ENCODE data around the gene FUNDC2.
A peak's percentile ranks its signal among the peaks of the same experiment; 100 is the strongest.
"Not testable (repeated sequence)": the region's sequence is repeated elsewhere in the genome, so short reads cannot be mapped to it uniquely, and the experiment has no call there.

Gene FUNDC2

GRCh38 chrX:155005190-155005589 lies 21.5 kb upstream of the FUNDC2 start:
- Histone ChIP-seq H3K9me3 (no peaks in the 10 kb centered on the region), H3K4me3 (no peak overlapping the region), H3K4me1 (no peaks in the 10 kb centered on the region; the same call in 1 of the 2 replicates), H3K27me3 (ENCODE audit: low read depth) (no peaks in the 10 kb centered on the region), H3K36me3 (replicated peaks) (no peaks in the 10 kb centered on the region)
- no peak for DNase-seq (ENCODE audit: low spot score in 2 of 2)
- in situ Hi-C loops (cut with MboI; ENCODE audit: low sequenced_read_pairs): no loop called here

- H3K4me1 ChIP-seq; H3K9me3 ChIP-seq; H3K27me3 ChIP-seq (ENCODE audit: low read depth); H3K36me3 ChIP-seq (replicated peaks); in situ Hi-C loops (cut with MboI; ENCODE audit: low sequenced_read_pairs); H3K4me3 ChIP-seq; DNase-seq (ENCODE audit: low spot score in 2 of 2): not testable (repeated sequence)
These were observed 20.3 kb upstream of the FUNDC2 start for GRCh38 chrX:155006379-155006778.

DNA sequence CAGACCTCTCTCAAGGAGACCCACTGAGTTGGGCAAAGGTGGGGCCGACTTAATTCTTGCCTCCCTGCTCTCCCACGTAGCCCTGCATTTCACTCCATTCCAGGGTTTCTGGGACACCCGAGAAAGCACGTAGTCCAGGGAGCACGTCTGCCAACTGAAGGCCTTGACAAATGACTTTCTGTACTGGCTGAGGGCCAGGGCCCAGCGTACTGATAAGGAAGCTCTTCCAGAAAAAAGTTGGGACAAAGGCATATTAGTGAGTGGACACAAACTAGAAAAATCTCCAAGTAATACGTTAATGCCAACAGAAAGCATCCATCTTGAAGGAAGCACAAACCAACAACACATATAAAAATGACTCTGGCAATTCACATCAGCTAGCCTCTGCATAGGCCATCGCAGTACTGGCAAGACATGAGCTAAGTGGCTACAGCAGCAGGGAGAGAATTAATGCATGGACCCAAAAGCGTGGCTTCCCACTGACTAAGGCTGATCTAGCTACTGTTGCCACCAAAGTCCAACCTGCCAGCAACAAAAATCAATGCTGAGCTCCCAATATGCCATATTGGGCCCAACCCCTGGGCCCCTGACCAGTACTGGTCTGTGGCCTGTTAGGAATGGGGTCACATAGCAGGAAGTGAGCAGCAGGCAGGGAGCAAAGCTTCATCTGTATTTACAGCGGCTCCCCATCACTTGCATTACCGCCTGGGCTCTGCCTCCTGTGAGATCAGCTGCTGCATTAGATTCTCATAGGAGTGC lies 19.6 kb upstream of the FUNDC2 start:
- in situ Hi-C loops (cut with MboI; ENCODE audit: low sequenced_read_pairs); H3K27me3 ChIP-seq (ENCODE audit: low read depth): not testable (repeated sequence)

DNA sequence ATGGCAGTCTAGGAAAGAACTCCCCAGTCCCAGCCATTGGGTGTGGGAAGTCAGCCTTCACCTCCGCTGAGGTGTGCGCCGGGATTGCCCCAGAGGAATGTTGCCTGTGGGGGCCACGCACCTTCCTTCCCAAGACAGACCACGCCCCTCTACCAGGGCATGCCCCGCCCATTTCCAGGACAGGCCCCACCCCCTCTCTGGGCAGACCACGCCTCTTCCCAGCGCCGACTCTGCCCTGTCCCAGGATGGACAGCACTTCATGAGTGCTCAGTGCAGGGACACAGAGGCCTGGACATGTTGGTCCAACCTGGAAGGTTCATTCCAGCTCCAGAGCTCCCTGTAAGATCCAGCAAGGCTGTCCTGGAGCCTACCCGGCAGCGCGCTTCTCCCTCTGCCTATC lies 18.1 kb upstream of the FUNDC2 start:
- H3K36me3 ChIP-seq (replicated peaks); DNase-seq (ENCODE audit: low spot score in 2 of 2); H3K27me3 ChIP-seq (ENCODE audit: low read depth); H3K4me3 ChIP-seq; in situ Hi-C loops (cut with MboI; ENCODE audit: low sequenced_read_pairs); H3K9me3 ChIP-seq; H3K4me1 ChIP-seq: not testable (repeated sequence)

More for the DNA sequence above, 19.6 kb upstream of the FUNDC2 start:
- H3K9me3 ChIP-seq; H3K4me3 ChIP-seq; DNase-seq (ENCODE audit: low spot score in 2 of 2); H3K36me3 ChIP-seq (replicated peaks); H3K4me1 ChIP-seq: not testable (repeated sequence)

GRCh38 chrX:155009994-155010472 lies 16.6 kb upstream of the FUNDC2 start:
- Histone ChIP-seq H3K27me3 (ENCODE audit: low read depth) (no peaks in the 10 kb centered on the region), H3K4me1 (no peaks in the 10 kb centered on the region), H3K36me3 (replicated peaks) (no peaks in the 10 kb centered on the region), H3K9me3 (no peaks in the 10 kb centered on the region), H3K4me3 (no peak overlapping the region)
- DNase-seq (ENCODE audit: low spot score in 2 of 2): no peak
- in situ Hi-C loops (cut with MboI; ENCODE audit: low sequenced_read_pairs): no loop called here

- in situ Hi-C loops (cut with MboI; ENCODE audit: low sequenced_read_pairs): no loop called here
- no peaks in the 10 kb centered on the region for H3K36me3 ChIP-seq (replicated peaks)
- H3K4me3 ChIP-seq: no peak overlapping the region
- DNase-seq (ENCODE audit: low spot score in 2 of 2): no peak
- no peaks in the 10 kb centered on the region for H3K27me3 ChIP-seq (ENCODE audit: low read depth)
- no peaks in the 10 kb centered on the region for H3K4me1 ChIP-seq
- H3K9me3 ChIP-seq: no peaks in the 10 kb centered on the region
These were observed 6.1 kb upstream of the FUNDC2 start for GRCh38 chrX:155020591-155020990.

DNA sequence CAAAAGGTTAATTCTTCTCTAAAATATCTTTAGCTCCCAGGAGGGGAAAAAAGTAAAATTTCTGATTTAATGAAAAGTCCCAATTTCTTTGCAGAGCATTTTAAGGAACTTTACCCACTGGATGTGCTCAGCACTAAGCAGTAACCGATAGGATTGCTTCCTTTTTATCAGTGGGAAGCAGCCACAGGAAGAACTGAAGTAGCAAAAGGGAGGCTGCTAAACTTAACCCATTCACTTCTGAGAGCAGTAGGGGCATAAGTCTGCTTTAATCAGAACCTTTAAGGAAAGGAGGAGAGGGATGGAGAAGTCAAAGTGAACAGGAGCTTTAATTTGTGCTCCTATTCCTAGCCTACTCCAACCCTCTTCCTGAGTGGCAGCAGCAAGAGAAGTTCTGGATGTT lies 4.1 kb upstream of the FUNDC2 start, which contains the start of gene F8:
Gene F8, minus strand, starts transcription at position 139 of the 400 bp plus-strand sequence. CDS start 171 bp downstream, outside the sequence.
- H3K4me3 ChIP-seq: no peak within 1 kb of the TSS
- H3K4me1 ChIP-seq: no peaks in the 10 kb centered on the region
- in situ Hi-C loops (cut with MboI; ENCODE audit: low sequenced_read_pairs): no loop called here
- H3K36me3 ChIP-seq (replicated peaks): no peaks in the 10 kb centered on the region
- H3K27me3 ChIP-seq (ENCODE audit: low read depth): no peaks in the 10 kb centered on the region
- no peaks in the 10 kb centered on the region for H3K9me3 ChIP-seq
- no peak for DNase-seq (ENCODE audit: low spot score in 2 of 2)

- DNase-seq (ENCODE audit: low spot score in 2 of 2): no peak
- in situ Hi-C loops (cut with MboI; ENCODE audit: low sequenced_read_pairs): no loop called here
- Histone ChIP-seq H3K4me1 (peaks cover 10% of the 10 kb centered on the region), H3K4me3 (no peak overlapping the region), H3K36me3 (replicated peaks) (no peaks in the 10 kb centered on the region), H3K27me3 (ENCODE audit: low read depth) (no peaks in the 10 kb centered on the region), H3K9me3 (no peaks in the 10 kb centered on the region)
These were observed 2.5 kb upstream of the FUNDC2 start for GRCh38 chrX:155023907-155024833.

DNA sequence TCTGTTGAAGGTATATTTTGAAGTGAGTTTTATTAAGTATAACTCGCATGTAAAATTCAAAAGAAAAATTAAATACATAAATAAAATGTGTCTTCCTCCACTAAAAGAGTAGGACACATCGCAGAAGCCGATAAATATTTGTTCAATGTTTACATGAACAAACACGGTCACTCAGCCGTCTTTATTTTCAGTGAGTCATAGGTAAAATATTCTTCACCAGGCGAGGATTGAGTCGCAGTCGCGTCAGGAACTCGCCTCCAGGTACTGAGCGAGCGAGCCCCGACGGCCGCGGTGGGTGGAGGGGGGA lies 271 bp upstream of the FUNDC2 start:
- in situ Hi-C loops (cut with MboI; ENCODE audit: low sequenced_read_pairs): loop anchor here (25.0 kb wide), 1 partner anchor 889 kb away; the partner anchor contains the start of gene OPN1LW
- Histone ChIP-seq H3K4me1 (peaks cover 10% of the 10 kb centered on the region), H3K36me3 (replicated peaks) (no peaks in the 10 kb centered on the region), H3K4me3 (peak overlapping the region; percentile 75), H3K27me3 (ENCODE audit: low read depth) (no peaks in the 10 kb centered on the region), H3K9me3 (no peaks in the 10 kb centered on the region)
- no peak for DNase-seq (ENCODE audit: low spot score in 2 of 2)

- H3K36me3 ChIP-seq (replicated peaks): no peaks in the 10 kb centered on the region
- in situ Hi-C loops (cut with MboI; ENCODE audit: low sequenced_read_pairs): loop anchor here (25.0 kb wide), 1 partner anchor 890 kb away; the partner anchor contains the start of gene OPN1LW
- H3K9me3 ChIP-seq: no peaks in the 10 kb centered on the region
- peak in 1 of 2 experiments; percentile 43 for DNase-seq (ENCODE audit: low spot score in 2 of 2)
- H3K4me1 ChIP-seq: peaks cover 10% of the 10 kb centered on the region
- peak overlapping the region; percentile 75 for H3K4me3 ChIP-seq
- no peaks in the 10 kb centered on the region for H3K27me3 ChIP-seq (ENCODE audit: low read depth)
These were observed 944 bp downstream of the FUNDC2 start for GRCh38 chrX:155027509-155028066.

DNA sequence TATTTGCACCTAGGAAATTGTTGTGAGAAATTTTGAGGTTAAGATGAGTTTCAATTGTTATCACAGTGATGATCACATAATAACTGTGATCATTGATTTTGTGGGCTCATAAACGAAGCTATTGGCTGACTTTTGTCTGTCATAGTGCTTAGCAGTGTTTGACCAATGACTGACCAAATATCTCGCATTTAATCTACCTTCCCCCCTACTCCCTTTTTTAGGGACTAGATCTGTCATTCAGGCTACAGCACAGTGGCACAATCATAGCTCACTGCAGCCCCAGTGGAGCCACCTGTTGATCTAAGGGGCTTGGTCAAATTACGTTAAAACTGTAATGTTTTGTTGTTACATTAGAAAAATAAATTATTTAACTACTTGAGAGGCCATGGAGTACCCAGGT lies 1.5 kb downstream of the FUNDC2 start:
- in situ Hi-C loops (cut with MboI; ENCODE audit: low sequenced_read_pairs): loop anchor here (25.0 kb wide), 1 partner anchor 891 kb away; the partner anchor contains the start of gene OPN1LW
- Histone ChIP-seq H3K27me3 (ENCODE audit: low read depth) (no peaks in the 10 kb centered on the region), H3K9me3 (no peaks in the 10 kb centered on the region), H3K4me3 (peak overlapping the region; percentile 75), H3K4me1 (peaks cover 10% of the 10 kb centered on the region), H3K36me3 (replicated peaks) (no peaks in the 10 kb centered on the region)
- DNase-seq (ENCODE audit: low spot score in 2 of 2): peak in 1 of 2 experiments; percentile 10

DNA sequence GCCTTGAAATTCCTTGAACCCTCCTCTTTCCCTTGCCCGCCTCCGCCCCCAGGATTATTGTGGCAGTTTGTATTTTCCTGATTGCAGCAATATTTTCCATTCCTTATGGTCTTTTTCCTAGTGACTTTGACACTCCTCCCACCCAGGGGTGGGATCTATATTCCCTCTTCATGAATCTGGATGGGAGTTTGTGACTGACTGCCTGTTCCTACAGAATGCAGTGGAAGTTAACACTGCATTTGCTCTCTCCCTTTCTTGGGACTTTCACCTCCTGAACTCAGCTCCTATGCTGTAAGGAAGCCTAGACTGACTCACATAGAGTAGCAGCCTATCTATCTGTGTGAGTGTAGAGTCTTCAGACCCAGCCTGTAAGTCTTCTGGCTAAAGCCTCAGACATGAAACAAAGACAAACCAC lies 2.2 kb downstream of the FUNDC2 start:
- no peak for DNase-seq (ENCODE audit: low spot score in 2 of 2)
- in situ Hi-C loops (cut with MboI; ENCODE audit: low sequenced_read_pairs): loop anchor here (25.0 kb wide), 1 partner anchor 892 kb away; the partner anchor contains the start of gene OPN1LW
- H3K4me3 ChIP-seq: no peak overlapping the region
- H3K9me3 ChIP-seq: no peaks in the 10 kb centered on the region
- H3K27me3 ChIP-seq (ENCODE audit: low read depth): no peaks in the 10 kb centered on the region
- no peaks in the 10 kb centered on the region for H3K36me3 ChIP-seq (replicated peaks)
- peaks cover 10% of the 10 kb centered on the region for H3K4me1 ChIP-seq

DNA sequence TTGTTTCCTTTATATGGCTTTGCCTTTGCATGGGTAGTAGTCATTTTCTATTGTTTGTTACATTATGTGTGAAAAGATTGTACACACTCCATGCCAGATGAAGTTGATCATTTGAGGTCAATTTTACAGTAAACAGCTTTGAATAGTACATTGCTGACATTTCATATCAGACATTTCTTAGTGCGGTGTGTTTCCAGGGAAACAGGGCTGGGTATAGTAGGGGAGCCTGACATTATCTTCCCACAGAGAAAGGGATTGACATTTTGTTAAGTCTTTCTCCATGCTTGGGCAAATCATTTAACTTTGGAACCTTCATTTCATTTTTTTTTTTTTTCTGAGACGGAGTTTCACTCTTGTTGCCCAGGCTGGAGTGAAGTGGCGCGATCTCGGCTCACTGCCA lies 5.0 kb downstream of the FUNDC2 start:
- Histone ChIP-seq H3K4me3 (no peak overlapping the region), H3K27me3 (ENCODE audit: low read depth) (no peaks in the 10 kb centered on the region), H3K4me1 (peaks cover 10% of the 10 kb centered on the region), H3K36me3 (replicated peaks) (peaks cover 7% of the 10 kb centered on the region), H3K9me3 (no peaks in the 10 kb centered on the region; the same call in 1 of the 2 replicates)
- no peak for DNase-seq (ENCODE audit: low spot score in 2 of 2)
- in situ Hi-C loops (cut with MboI; ENCODE audit: low sequenced_read_pairs): loop anchor here (25.0 kb wide), 1 partner anchor 894 kb away; the partner anchor contains the start of gene OPN1LW

All from HAP-1 (cell line).